ENCODE measurements around the gene SV2C. TPM values are rescaled to one million over a fixed set of nuclear protein-coding genes. Genes with fewer than 3 reads are reported as not detected.
A peak's percentile ranks its signal among the peaks of the same experiment; 100 is the strongest.

The SV2C gene
- total and polyA plus RNA-seq, 2 donors: 0.05 to 0.27 TPM

DNA sequence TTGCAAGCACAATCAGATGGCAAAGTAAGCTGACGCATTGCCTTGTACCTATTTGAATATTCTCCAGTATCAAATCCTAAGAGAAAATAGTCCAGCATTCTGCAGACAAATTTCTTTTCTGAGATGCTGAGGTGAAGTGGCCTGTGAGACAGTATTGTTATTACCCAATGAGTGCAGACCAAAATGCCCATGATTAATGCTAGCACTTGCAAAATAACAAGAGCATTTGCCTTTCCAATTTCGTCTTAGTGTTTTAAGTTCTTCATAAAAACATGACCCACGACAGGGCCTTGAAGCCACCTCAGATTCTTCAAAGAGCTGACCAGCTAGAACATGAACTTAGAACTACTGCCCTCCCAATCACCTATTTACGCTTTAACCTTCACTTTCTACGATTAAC is 317.3 kb downstream of the SV2C start:
- peaks cover 16 to 34% of the 10 kb centered on the region in 2 donors for H3K4me1 ChIP-seq (ENCODE audit: control insufficient read depth in 2 of 2, insufficient read depth in 2 of 2, low read length in 2 of 2)
- WGBS: 91% methylated on average over 5 of the region's 5 CpGs
- H3K4me3 ChIP-seq (ENCODE audit: low read length in 2 of 2): no peak overlapping the region
- no peak overlapping the region for H3K27ac ChIP-seq (ENCODE audit: low read depth in 1 of 2, low read length in 1 of 2)
- H3K27me3 ChIP-seq (ENCODE audit: control insufficient read depth in 2 of 2, insufficient read depth in 1 of 2, low read length in 1 of 2): peaks cover 9 to 11% of the 10 kb centered on the region in 2 donors
- no peak for DNase-seq (ENCODE audit: low read depth in 6 of 9, low spot score in 9 of 9)
- H3K36me3 ChIP-seq (ENCODE audit: control insufficient read depth in 2 of 2, insufficient read depth in 2 of 2, low read length in 1 of 2): no peaks in the 10 kb centered on the region
- peaks cover 0 to 2% of the 10 kb centered on the region in 2 donors for H3K9me3 ChIP-seq (ENCODE audit: control insufficient read depth in 2 of 2, insufficient read depth in 1 of 2, low read length in 1 of 2)

DNA sequence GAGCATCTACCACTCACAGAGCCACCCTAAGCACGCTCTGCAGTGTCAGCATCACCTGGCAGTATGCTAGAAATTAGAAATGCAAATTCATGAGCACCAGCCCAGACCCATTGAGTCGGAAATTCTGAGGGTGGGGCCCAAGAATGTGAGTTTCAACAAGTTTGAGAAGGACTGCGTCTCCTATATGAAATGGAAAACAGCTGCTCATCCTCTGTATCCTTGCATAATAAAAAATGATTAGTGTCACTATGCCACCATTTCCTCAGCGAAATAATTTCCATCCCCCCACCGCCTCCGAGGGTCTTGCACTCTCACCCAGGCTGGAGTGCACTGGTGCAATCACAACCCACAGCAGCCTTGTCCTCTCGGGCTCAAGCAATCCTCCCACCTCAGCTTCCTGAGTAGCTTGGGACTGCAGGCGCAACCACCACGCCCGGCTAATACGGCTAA is 318.6 kb downstream of the SV2C start:
- H3K4me1 ChIP-seq (ENCODE audit: control insufficient read depth in 2 of 2, insufficient read depth in 2 of 2, low read length in 2 of 2): peaks cover 16 to 34% of the 10 kb centered on the region in 2 donors
- peaks cover 0 to 2% of the 10 kb centered on the region in 2 donors for H3K9me3 ChIP-seq (ENCODE audit: control insufficient read depth in 2 of 2, insufficient read depth in 1 of 2, low read length in 1 of 2)
- H3K27ac ChIP-seq (ENCODE audit: low read depth in 1 of 2, low read length in 1 of 2): peak overlapping the region in 1 of 2 donors; percentile 92
- peak in 1 of 9 donors; percentile 40 for DNase-seq (ENCODE audit: low read depth in 6 of 9, low spot score in 9 of 9)
- H3K36me3 ChIP-seq (ENCODE audit: control insufficient read depth in 2 of 2, insufficient read depth in 2 of 2, low read length in 1 of 2): no peaks in the 10 kb centered on the region
- peaks cover 9 to 11% of the 10 kb centered on the region in 2 donors for H3K27me3 ChIP-seq (ENCODE audit: control insufficient read depth in 2 of 2, insufficient read depth in 1 of 2, low read length in 1 of 2)
- peak overlapping the region in 1 of 2 donors; percentile 69 for H3K4me3 ChIP-seq (ENCODE audit: low read length in 2 of 2)
- WGBS: 21% methylated on average over 11 of the region's 11 CpGs

DNA sequence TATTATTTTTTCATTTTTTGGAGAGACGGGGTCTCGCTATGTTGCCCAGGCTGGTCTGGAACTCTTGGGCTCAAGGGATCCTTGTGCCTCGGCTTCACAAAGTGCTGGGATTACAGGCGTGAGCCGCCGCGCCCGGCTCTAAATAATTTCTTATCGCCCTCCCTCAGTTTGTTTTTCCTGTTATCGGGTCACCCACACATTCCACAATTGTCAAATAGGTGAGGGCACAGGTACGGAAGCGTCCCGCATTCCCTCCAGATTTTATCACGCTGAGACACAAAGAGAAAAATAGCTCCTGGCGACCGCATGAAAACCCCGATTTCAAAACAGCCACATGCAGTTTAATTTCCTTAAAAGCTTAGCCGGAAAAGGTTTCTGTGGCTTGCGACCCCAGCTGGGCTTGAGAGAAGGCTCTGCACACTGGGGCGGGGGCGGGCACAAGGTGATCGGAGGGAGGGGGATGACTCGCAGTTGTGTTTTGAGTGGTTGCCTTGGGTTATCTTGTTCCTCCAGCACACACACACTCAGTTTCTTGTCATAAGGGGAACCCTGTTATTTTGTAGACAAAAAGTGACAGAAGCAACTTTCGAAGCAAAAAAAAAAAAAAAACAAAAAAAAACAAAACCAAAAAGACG is 319.2 kb downstream of the SV2C start:
- peak in 8 of 9 donors; percentile 63 to 93 (median 79) for DNase-seq (ENCODE audit: low read depth in 6 of 9, low spot score in 9 of 9)
- peak overlapping the region; percentile 69 to 77 for H3K4me3 ChIP-seq (ENCODE audit: low read length in 2 of 2)
- H3K4me1 ChIP-seq (ENCODE audit: control insufficient read depth in 2 of 2, insufficient read depth in 2 of 2, low read length in 2 of 2): peaks cover 16 to 34% of the 10 kb centered on the region in 2 donors
- H3K27me3 ChIP-seq (ENCODE audit: control insufficient read depth in 2 of 2, insufficient read depth in 1 of 2, low read length in 1 of 2): peaks cover 9 to 11% of the 10 kb centered on the region in 2 donors
- WGBS: under 1% methylated on average over 25 of the region's 25 CpGs
- H3K27ac ChIP-seq (ENCODE audit: low read depth in 1 of 2, low read length in 1 of 2): peak overlapping the region; percentile 86 to 92
- H3K9me3 ChIP-seq (ENCODE audit: control insufficient read depth in 2 of 2, insufficient read depth in 1 of 2, low read length in 1 of 2): peaks cover 0 to 2% of the 10 kb centered on the region in 2 donors
- no peaks in the 10 kb centered on the region for H3K36me3 ChIP-seq (ENCODE audit: control insufficient read depth in 2 of 2, insufficient read depth in 2 of 2, low read length in 1 of 2)

DNA sequence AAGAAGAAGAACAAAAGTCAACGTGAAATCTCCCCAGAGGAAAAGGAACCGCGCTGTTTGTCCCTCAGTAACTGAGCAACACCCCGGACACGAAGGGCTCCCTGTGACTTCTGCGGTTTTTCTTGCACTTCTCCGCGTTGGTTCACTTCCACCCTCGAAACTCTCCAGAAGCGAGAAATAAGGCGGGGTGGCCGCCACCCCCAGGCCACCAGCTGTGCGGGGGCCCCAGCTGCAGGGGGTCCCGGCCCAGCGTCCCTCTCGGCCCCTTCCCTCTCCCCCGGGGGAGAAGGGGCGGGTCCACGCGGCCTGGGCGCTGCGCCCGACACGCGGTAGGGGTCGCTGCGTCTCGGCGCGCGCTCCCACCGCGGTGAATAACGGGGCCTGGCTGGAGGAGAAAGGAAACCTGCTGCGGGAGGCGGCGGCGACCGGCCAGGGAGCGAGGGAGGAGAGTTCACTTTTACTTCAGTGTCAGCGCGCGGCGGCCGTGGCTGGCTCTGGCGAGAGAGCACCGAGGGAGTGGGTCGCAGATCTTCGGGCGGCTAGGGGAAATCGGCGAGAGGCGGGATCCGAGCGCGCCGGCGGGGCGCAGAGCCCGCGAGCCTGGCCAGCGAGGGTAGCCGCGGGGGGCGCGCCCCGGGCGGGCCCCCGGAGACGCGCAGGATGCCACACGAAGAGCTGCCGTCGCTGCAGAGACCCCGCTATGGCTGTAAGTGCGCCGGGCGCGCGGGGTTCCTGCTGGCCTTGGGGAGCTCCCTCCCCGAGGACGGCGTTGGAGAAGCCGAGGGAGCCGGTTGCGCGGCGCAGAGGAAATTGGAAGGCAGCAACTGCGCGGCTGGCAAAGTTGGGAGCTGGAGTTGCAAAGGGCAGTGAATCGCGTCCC is 319.9 kb downstream of the SV2C start, which contains the start of gene IQGAP2:
Gene IQGAP2, plus strand, starts transcription at position 400 of the 880 bp plus-strand sequence. Its CDS starts 261 bp downstream, at position 661.
- under 1% methylated on average over 92 of the region's 92 CpGs for WGBS
- H3K4me1 ChIP-seq (ENCODE audit: control insufficient read depth in 2 of 2, insufficient read depth in 2 of 2, low read length in 2 of 2): peaks cover 16 to 34% of the 10 kb centered on the region in 2 donors
- H3K36me3 ChIP-seq (ENCODE audit: control insufficient read depth in 2 of 2, insufficient read depth in 2 of 2, low read length in 1 of 2): no peaks in the 10 kb centered on the region
- H3K4me3 ChIP-seq (ENCODE audit: low read length in 2 of 2): peak within 1 kb of the TSS; percentile 69 to 77
- H3K27me3 ChIP-seq (ENCODE audit: control insufficient read depth in 2 of 2, insufficient read depth in 1 of 2, low read length in 1 of 2): peaks cover 9 to 11% of the 10 kb centered on the region in 2 donors
- peaks cover 0 to 2% of the 10 kb centered on the region in 2 donors for H3K9me3 ChIP-seq (ENCODE audit: control insufficient read depth in 2 of 2, insufficient read depth in 1 of 2, low read length in 1 of 2)
- peak within 1 kb of the TSS; percentile 86 to 92 for H3K27ac ChIP-seq (ENCODE audit: low read depth in 1 of 2, low read length in 1 of 2)
- peak in 7 of 9 donors; percentile 68 to 90 (median 74) for DNase-seq (ENCODE audit: low read depth in 6 of 9, low spot score in 9 of 9)
